ENCODE results near the gene YIPF3. TPM values are rescaled to one million over a fixed set of nuclear protein-coding genes. Genes with fewer than 3 reads are reported as not detected.

YIPF3 gene
- total and polyA plus RNA-seq, 9 of the 15 experiments (the other 6 are each of a cell fraction or from before 2014, with no cell fraction given) = 27.5 to 75.3 (median 57.6) TPM

GRCh38 chr6:43506667-43507471 is 9.9 kb downstream of the YIPF3 start (continued):
- TF ChIP-seq E2F8 (IDR thresholded peaks at IDR 0.05; ENCODE audit: low read depth, partially characterized antibody) (no peak), MAFG (tag; conservative IDR thresholded peaks at IDR 0.05) (no peak), ZNF316 (IDR thresholded peaks at IDR 0.05) (no peak), ELF1 (tag; IDR thresholded peaks at IDR 0.05) (no peak; the same call in 1 of the 2 replicates), MYNN (IDR thresholded peaks at IDR 0.05) (peak; percentile 41; the same call in 1 of the 2 replicates), MYNN (CRISPR knock-in tag; IDR thresholded peaks at IDR 0.05) (no peak), ZNF696 (CRISPR knock-in tag; conservative IDR thresholded peaks at IDR 0.05) (no peak), NEUROD1 (IDR thresholded peaks at IDR 0.05; ENCODE audit: borderline replicate concordance, low read depth, low read length, partially characterized antibody) (no peak), E2F5 (CRISPR knock-in tag; IDR thresholded peaks at IDR 0.05) (no peak), ZNF717 (CRISPR knock-in tag; IDR thresholded peaks at IDR 0.05) (no peak), ATF7 (IDR thresholded peaks at IDR 0.05) (peak; percentile 33; the same call in 1 of the 2 replicates), ZNF384 (IDR thresholded peaks at IDR 0.05; ENCODE audit: low read depth, low read length) (peak; percentile 26; the same call in 1 of the 2 replicates), HMG20A (CRISPR knock-in tag; conservative IDR thresholded peaks at IDR 0.05) (no peak), BRF2 (IDR thresholded peaks at IDR 0.05; ENCODE audit: borderline replicate concordance, insufficient read depth, insufficient read length) (no peak), NR1H2 (CRISPR knock-in tag; IDR thresholded peaks at IDR 0.05) (no peak), ZNF311 (CRISPR knock-in tag; IDR thresholded peaks at IDR 0.05) (no peak), NR2C2 (CRISPR knock-in tag; IDR thresholded peaks at IDR 0.05) (no peak), NR2C2 (tag; IDR thresholded peaks at IDR 0.05) (no peak), CREB1 (IDR thresholded peaks at IDR 0.05) (no peak), CREB1 (CRISPR knock-in tag; IDR thresholded peaks at IDR 0.05) (peak; percentile 37; the same call in 1 of the 2 replicates), RBM15 (IDR thresholded peaks at IDR 0.05; ENCODE audit: insufficient read depth, low read length) (no peak), RCOR1 (IDR thresholded peaks at IDR 0.05; ENCODE audit: borderline replicate concordance in 1 of 2, low read depth in 2 of 2, low read length in 2 of 2) (peak in 1 of 2 experiments; percentile 71; a peak in 2 of 4 replicates), ZNF41 (CRISPR knock-in tag; conservative IDR thresholded peaks at IDR 0.05) (no peak), BHLHE40 (IDR thresholded peaks at IDR 0.05; ENCODE audit: low read length) (peak; percentile 54; the same call in 1 of the 2 replicates), NFE2 (IDR thresholded peaks at IDR 0.05; ENCODE audit: low read depth) (no peak), PHF8 (IDR thresholded peaks at IDR 0.05; ENCODE audit: borderline replicate concordance, low read length) (no peak), SIN3B (IDR thresholded peaks at IDR 0.05; ENCODE audit: low read depth) (no peak)
